MM.1S (cell line): Measurements from ENCODE around the gene RAB39B.

Experiments
- DNase-seq: peaks from one replicate; pipeline ENCODE4 v3.0.0-alpha.2; 2015
- H2AFZ ChIP-seq: fragments of 300-600 bp; sonication (generic); 2 replicates; pipeline ENCODE4 v1.6.0; 2016; ENCODE audit warnings: antibody characterized with exemption, low read length
- H3F3A ChIP-seq: fragments of 300-600 bp; sonication (generic); 2 replicates; pipeline ENCODE4 v1.6.1; 2016; ENCODE audit warnings: mild to moderate bottlenecking, antibody characterized with exemption, low read length, moderate library complexity, mixed read lengths; ENCODE audit not compliant: insufficient read depth
- H3K27ac ChIP-seq: fragments of 300-600 bp; sonication (generic); 2 replicates; pipeline ENCODE4 v1.5.1; 2016; ENCODE audit warnings: mild to moderate bottlenecking, low read length
- H3K27me3 ChIP-seq: fragments of 300-600 bp; sonication (generic); replicated peaks from 2 replicates; pipeline ENCODE4 v1.6.0; 2016; ENCODE audit warnings: low read length; ENCODE audit not compliant: insufficient read depth
- H3K36me3 ChIP-seq: fragments of 300-600 bp; sonication (generic); replicated peaks from 2 replicates; pipeline ENCODE4 v1.6.1; 2016; ENCODE audit warnings: mild to moderate bottlenecking, low read length, mixed read lengths; ENCODE audit not compliant: insufficient read depth
- H3K4me1 ChIP-seq: fragments of 300-600 bp; sonication (generic); 2 replicates; pipeline ENCODE4 v1.6.1; 2016; ENCODE audit warnings: low read length, mixed read lengths
- H3K4me2 ChIP-seq: fragments of 300-600 bp; sonication (generic); 2 replicates; pipeline ENCODE4 v1.6.0; 2016; ENCODE audit warnings: low read depth, low read length
- H3K4me3 ChIP-seq: fragments of 300-600 bp; sonication (generic); 2 replicates; pipeline ENCODE4 v1.5.1; 2016; ENCODE audit warnings: low read length, mixed read lengths
- H3K79me2 ChIP-seq: fragments of 300-600 bp; sonication (generic); 2 replicates; pipeline ENCODE4 v1.6.1; 2016; ENCODE audit warnings: mixed run types, low read length, mixed read lengths
- H3K9ac ChIP-seq: fragments of 300-600 bp; sonication (generic); 2 replicates; pipeline ENCODE4 v1.6.1; 2016; ENCODE audit warnings: low read length, mixed read lengths
- H3K9me2 ChIP-seq: fragments of 300-600 bp; sonication (generic); replicated peaks from 2 replicates; pipeline ENCODE4 v1.6.1; 2016; ENCODE audit warnings: mild to moderate bottlenecking, low read length, mixed read lengths; ENCODE audit not compliant: insufficient read depth
- H3K9me3 ChIP-seq: fragments of 300-600 bp; sonication (generic); replicated peaks from 2 replicates; pipeline ENCODE4 v1.6.1; 2016; ENCODE audit warnings: mild to moderate bottlenecking, low read length, mixed read lengths; ENCODE audit not compliant: insufficient read depth
- H4K20me1 ChIP-seq: fragments of 300-600 bp; sonication (generic); 2 replicates; pipeline ENCODE4 v1.6.1; 2016; ENCODE audit warnings: mild to moderate bottlenecking, low read length, moderate library complexity, mixed read lengths; ENCODE audit not compliant: insufficient read depth
- CTCF ChIP-seq: fragments of 300-600 bp; sonication (generic); IDR thresholded peaks from 2 replicates; pipeline ENCODE4 v1.5.1; 2016; ENCODE audit warnings: antibody characterized with exemption, low read length, mixed read lengths
- EZH2 ChIP-seq: fragments of 300-600 bp; sonication (generic); optimal IDR thresholded peaks from 2 replicates; pipeline ENCODE3; 2017; ENCODE audit warnings: low read depth, mild to moderate bottlenecking, antibody characterized with exemption, low read length, mixed read lengths
- EZH2phosphoT487 ChIP-seq: fragments of 300-600 bp; sonication (generic); IDR thresholded peaks from 2 replicates; pipeline ENCODE4 v1.6.1; 2018; ENCODE audit warnings: antibody characterized with exemption, low read length

The RAB39B gene, protein sequence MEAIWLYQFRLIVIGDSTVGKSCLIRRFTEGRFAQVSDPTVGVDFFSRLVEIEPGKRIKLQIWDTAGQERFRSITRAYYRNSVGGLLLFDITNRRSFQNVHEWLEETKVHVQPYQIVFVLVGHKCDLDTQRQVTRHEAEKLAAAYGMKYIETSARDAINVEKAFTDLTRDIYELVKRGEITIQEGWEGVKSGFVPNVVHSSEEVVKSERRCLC

GRCh38 chrX:155263854-155264628 is at the start of gene RAB39B:
Gene RAB39B, minus strand, starts transcription at chrX:155264491. Its CDS starts 203 bp downstream, at chrX:155264288.
- no peaks in the 10 kb centered on the region for H3F3A ChIP-seq
- H3K9me3 ChIP-seq = no peaks in the 10 kb centered on the region
- peak within 1 kb of the TSS; percentile 85 for H2AFZ ChIP-seq
- TF ChIP-seq CTCF = peak; percentile 14; the same call in 1 of the 2 replicates
- TF ChIP-seq EZH2phosphoT487 = no peak
- no peak for TF ChIP-seq EZH2
- H3K27ac ChIP-seq = no peak within 1 kb of the TSS
- H3K27me3 ChIP-seq = no peaks in the 10 kb centered on the region
- no peaks in the 10 kb centered on the region for H3K36me3 ChIP-seq
- H3K79me2 ChIP-seq = no peaks in the 10 kb centered on the region
- DNase-seq = peak; percentile 66
- H3K9me2 ChIP-seq = no peaks in the 10 kb centered on the region
- H3K9ac ChIP-seq = peak within 1 kb of the TSS; percentile 41; the same call in 1 of the 2 replicates
- H3K4me3 ChIP-seq = peak within 1 kb of the TSS; percentile 66
- H3K4me1 ChIP-seq = no peaks in the 10 kb centered on the region
- no peaks in the 10 kb centered on the region for H4K20me1 ChIP-seq
- H3K4me2 ChIP-seq = peak within 1 kb of the TSS; percentile 69; the same call in 1 of the 2 replicates

DNA sequence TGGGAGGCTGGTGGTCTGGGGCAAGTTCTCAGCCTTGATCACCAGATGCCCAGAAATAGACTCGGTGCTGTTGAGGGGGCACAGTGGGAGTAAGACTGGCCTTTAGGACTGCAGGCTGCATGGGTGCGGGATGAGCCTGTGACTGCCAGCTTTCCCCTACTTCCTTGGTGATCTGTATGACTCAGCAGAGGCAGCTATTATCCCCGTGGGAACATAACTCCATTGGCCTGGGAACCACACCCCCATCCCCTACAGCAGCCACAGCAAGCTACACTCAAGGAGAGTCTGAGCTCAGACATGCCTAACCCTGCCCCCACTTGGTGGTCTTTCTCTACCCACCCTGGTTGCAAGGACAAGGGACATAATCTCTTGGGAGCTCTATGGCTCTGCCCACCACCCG is 49.5 kb upstream of the RAB39B start:
- H3K4me2 ChIP-seq = no peak overlapping the region
- no peak overlapping the region for H3K9ac ChIP-seq
- H3K27ac ChIP-seq = no peak overlapping the region
- H4K20me1 ChIP-seq = no peaks in the 10 kb centered on the region
- H3F3A ChIP-seq = no peaks in the 10 kb centered on the region
- H3K79me2 ChIP-seq = peaks cover 45% of the 10 kb centered on the region
- TF ChIP-seq EZH2 = no peak
- TF ChIP-seq CTCF = no peak
- TF ChIP-seq EZH2phosphoT487 = no peak
- no peak for DNase-seq
- no peaks in the 10 kb centered on the region for H3K9me2 ChIP-seq
- H3K4me3 ChIP-seq = no peak overlapping the region
- no peaks in the 10 kb centered on the region for H3K9me3 ChIP-seq
- H3K4me1 ChIP-seq = no peaks in the 10 kb centered on the region
- no peak overlapping the region for H2AFZ ChIP-seq
- H3K36me3 ChIP-seq = no peaks in the 10 kb centered on the region
- H3K27me3 ChIP-seq = no peaks in the 10 kb centered on the region

GRCh38 chrX:155293771-155294170 is 29.5 kb upstream of the RAB39B start:
- DNase-seq = no peak
- H3K4me1 ChIP-seq = no peaks in the 10 kb centered on the region
- no peaks in the 10 kb centered on the region for H3K27me3 ChIP-seq
- no peak overlapping the region for H3K27ac ChIP-seq
- H3F3A ChIP-seq = no peaks in the 10 kb centered on the region
- H4K20me1 ChIP-seq = no peaks in the 10 kb centered on the region
- TF ChIP-seq CTCF (no peak), EZH2phosphoT487 (no peak), EZH2 (no peak)
- no peaks in the 10 kb centered on the region for H3K79me2 ChIP-seq
- no peak overlapping the region for H2AFZ ChIP-seq
- H3K9me2 ChIP-seq = no peaks in the 10 kb centered on the region
- H3K36me3 ChIP-seq = no peaks in the 10 kb centered on the region
- no peak overlapping the region for H3K4me2 ChIP-seq
- H3K9me3 ChIP-seq = no peaks in the 10 kb centered on the region
- no peak overlapping the region for H3K9ac ChIP-seq
- no peak overlapping the region for H3K4me3 ChIP-seq
